Cerebellar cortex (tissue), 1 donor: Measurements from ENCODE around the gene SYNJ2.

Source experiments
- DNase-seq: peaks from one replicate; pipeline ENCODE4 v3.0.0-alpha.2; 2015; ENCODE audit warnings: low spot score

The SYNJ2 gene

GRCh38 chr6:158028876-158029275 lies 47.2 kb downstream of the SYNJ2 start:
- no peak for DNase-seq

DNA sequence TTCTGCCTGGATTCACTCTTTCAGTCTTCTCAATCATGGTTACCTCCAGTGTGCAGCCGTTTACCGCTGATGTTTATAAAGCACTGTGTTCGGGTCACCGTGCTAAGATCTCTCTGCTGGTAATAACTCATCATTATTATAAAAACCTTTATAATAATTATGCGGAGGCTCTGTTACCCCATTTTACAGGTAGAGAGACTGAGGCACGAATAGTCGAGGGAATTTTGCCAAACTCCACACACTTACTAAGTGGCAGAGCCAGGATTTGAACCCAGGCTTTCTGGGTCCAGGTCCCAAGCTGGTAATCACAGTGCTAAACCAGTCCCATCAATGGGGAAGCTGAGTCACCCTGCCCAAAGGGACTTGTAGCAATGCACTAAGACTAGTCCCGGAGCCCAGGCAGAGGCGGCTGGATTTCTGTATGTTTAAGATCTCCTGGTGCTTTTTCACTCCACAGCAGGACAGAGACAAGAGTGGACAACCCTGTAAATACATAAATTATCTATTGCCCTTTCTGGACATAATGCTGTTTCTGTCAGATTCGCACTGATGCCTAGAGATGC lies 48.1 kb downstream of the SYNJ2 start:
- no peak for DNase-seq

- DNase-seq = no peak
Observed at GRCh38 chr6:158030380-158031300, 49.0 kb downstream of the SYNJ2 start.

DNA sequence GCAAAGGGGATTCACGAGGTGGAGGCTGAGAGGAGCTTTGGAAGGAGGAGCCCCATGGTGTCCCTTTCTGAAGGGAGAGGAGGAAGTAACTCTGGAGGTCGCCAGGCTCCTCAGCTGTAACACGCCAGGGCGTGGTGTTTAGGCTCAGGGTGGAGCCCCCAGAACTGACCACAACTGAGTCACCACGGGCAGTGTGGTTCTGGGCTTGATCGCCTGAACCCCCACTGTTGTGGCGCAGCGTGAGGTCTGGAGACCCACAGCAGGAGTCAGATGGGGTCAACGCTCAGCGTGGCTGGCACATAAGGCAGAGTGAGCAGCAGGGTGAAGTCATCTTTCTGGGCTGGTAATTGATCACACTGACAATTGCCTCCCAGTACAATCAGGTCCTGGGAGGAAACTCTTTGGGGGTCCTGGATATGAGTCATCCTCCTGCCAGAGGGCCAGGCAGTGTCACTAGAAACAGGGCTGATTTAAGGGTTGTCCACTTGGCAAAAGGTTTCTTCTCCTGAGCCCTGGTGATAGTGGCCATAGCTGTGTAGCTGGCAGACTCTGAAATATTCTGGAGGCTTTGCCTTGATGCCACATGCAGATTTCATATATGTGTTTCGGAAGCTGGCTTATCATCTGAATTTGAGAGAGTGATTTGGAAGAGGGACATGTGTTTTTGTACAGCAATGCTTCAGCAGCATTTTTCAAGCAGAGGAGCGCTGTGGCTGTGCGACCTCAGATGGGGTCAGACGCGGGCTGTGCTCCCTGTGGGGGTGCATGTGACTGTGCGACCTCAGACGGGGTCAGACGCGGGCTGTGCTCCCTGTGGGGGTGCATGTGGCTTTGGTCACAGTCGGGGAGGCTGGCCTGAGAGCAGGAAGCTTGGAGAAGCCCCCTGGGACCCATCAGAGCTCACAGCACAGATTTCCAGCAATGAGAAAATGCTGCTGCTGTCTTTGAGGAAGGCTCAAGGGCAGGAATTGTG lies 50.0 kb downstream of the SYNJ2 start:
- no peak for DNase-seq

DNA sequence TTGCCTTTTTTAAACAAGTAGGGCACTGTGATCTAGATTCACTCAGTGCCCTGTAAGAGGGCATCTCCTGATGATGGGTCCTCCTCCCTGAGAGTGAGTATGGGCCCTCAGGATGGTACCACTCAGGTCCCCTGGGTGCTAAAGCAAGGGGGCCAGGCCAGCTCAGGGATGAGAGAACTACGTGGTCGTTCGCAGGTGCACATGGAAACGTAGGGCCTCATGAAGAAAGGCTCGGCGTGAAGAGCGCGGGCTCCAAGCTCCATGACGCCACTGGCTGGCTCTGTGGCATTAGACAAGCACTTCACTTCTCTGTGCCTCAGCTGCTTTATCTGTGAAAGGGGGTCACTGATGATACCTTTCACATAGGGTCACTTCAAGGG lies 50.7 kb downstream of the SYNJ2 start:
- no peak for DNase-seq

DNA sequence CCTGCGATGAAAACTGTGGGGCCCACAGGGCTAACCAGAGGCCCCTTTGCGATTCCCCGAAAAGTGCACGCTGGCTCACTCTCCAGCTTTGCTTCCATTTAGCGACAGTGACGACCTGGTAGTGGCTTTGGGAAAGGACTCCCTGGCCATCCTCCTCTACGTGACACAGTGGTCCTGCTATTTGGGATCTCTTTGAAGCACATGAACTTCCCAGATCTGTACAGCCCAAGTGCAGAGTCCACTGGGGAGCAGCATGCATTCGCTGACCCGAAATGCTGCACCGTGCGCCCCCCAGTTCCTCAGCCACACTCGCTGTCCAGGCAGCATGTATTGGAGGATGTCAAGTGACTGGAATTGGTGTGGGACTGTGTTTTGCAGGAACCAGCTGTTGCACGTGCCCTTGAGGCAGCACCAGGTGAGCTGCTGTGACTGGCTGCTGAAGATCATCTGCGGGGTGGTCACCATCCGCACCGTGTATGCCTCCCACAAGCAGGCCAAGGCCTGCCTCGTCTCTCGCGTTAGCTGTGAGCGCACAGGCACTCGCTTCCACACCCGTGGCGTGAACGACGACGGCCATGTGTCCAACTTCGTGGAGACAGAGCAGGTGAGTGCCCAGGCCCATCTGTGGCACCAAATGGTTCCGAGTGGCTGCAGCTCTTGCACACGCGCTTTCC lies 51.6 kb downstream of the SYNJ2 start:
- no peak for DNase-seq

GRCh38 chr6:158033751-158034702 lies 52.4 kb downstream of the SYNJ2 start:
- DNase-seq = no peak

- no peak for DNase-seq
Observed at GRCh38 chr6:158036261-158036660, 54.6 kb downstream of the SYNJ2 start.

GRCh38 chr6:158037021-158037420 lies 55.4 kb downstream of the SYNJ2 start:
- DNase-seq = no peak

- DNase-seq = no peak
Observed at GRCh38 chr6:158037771-158038170, 56.1 kb downstream of the SYNJ2 start.

DNA sequence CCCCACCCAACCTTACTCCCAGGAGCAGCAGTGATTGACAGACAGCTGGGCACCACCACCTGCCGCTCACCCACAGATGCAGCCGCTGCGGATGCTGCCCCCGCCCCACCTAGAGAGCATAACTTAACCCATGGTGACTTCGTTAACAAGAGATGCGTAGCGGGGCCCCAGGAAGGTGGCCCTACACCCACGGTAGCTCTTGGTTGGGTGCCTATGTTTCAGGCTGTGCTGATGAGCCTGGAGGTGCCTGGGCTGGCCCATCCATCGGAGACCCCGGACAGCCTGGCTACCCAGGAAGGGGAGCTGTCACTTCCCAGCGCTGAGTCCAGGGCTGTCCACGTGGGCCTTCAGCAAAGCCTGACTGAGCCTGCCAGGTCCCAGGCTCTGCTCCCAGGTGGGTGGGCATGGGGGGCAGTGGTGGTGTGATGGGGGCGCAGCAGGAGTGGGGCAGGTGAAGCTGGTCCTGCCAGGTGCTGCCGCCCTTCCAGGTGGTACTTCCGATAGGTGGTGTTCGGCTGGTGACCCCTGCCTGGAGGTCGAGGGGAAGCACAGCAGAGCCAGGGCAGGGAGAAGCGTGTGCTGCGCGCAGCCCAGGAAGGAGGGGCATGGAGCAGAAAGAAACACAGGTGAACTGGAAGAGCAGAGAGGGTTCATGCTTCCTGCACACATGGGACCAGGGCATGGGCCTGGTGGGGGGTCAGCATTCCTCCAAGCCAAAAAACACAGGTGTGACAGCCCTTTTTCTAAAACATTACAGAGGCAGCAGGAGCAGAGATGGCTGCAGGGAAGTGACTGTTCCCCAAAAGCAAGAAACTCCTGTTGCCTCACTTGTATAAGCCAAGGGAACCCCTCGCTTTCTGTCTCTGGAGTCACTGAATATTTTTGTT lies 56.9 kb downstream of the SYNJ2 start:
- no peak for DNase-seq

DNA sequence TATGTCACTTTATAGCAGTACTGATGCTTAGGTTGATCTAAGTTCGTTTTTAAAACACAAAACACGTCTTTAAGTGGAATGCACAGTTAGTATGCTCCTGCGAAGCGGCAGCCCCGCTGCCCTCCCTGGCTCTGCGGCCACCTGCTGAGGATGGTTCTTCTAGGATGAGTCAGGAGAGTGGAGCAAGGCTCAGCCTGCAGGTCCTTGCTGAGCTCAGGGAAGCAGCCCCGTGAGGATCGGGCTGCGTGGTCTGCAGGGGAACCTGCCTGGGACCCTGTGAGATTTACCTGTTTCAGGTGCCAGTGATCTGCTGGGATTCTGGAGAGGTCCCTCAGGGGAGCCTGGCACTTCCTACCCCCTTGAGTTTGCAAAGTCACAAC lies 57.5 kb downstream of the SYNJ2 start:
- DNase-seq = no peak

- peak; percentile 81 for DNase-seq
Observed at GRCh38 chr6:158039571-158040050, 57.9 kb downstream of the SYNJ2 start.

DNA sequence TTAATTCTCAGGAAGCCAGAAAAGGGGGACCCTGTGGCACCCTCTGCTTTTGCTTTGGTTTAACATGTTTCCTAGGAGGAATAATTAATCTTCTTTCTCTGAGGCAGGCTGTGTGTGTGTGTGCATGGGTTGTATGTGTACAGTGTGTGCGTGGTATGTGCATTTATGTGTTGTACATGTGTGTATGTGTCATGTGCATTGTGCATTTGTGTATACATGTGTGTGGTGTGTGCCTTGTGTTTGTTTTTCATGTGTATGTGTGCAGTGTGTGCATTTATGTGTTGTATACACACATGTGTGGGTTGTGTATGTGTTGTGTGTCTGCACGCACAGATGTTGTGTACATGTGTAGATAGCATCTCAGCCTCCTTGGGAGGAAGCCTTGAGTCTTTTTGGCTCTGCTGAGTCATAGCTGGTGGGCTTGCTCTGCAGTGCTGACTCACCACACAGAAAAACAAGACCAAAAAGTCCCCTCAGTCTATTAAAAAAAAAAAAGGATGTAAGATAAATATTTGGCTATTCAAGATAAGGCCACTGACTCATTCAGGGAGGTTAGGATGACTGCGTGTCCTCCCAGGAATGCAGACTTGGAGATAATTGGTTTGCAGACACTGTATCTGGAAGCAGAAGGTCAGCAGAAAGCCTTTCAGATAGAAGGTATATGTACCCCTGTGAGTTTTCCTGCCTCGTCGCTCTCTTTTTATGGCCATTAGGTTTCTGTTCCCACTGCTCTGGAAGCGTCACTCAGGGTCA lies 58.6 kb downstream of the SYNJ2 start:
- no peak for DNase-seq

DNA sequence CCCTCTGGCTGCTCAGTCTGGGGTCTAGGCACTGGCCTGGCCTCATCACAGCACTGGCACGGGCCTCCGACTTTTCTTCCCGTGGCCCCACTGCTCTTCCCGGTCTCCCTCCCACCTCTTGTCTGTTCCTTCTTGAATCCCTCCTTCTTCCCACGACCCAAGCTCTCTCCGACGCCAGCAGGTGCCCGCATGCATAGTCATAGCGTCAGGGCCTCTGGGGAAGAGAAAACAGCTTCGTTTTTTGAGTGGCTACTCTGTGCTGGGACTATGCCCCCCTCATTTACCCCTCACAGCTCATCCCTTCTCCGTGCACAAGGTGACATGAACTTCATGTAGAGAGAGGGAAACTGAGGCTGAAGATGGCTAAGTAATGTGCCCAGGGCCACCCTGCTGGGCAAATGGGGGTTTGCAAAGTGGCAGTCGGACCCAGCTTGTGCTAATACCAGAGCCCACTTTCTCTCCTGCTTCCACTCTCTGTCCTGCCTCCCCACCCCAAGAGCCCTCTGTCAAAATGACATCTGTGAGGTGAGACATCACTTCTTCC lies 59.2 kb downstream of the SYNJ2 start:
- DNase-seq = no peak

DNA sequence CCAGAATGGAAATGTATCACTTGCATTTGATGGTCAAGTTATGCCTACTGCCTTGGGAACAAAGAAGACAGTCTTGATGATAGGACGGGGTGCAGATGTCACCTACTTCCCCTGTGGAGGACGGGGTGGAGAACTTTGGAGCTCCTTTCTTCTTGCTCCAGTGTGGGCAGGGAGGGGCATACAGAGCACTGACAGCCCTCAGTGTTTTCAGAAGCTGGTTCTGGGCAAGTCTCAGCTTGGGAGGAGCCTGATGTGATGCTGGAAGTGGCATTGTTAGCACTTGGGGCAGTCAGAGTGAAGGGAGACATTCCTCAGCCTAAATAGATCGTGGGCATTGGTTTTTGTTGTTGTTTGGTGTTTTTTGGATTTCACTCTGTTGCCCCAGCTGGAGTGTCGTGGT lies 59.7 kb downstream of the SYNJ2 start:
- DNase-seq = no peak

GRCh38 chr6:158041788-158042187 lies 60.1 kb downstream of the SYNJ2 start:
- DNase-seq = no peak

- no peak for DNase-seq
Observed at GRCh38 chr6:158042245-158042798, 60.7 kb downstream of the SYNJ2 start.
